Measurements from ENCODE around the gene ERN1. TPM values are rescaled to one million over a fixed set of nuclear protein-coding genes. Genes with fewer than 3 reads are reported as not detected.

Gene ERN1
- total and polyA plus RNA-seq, 3 experiments from 2014 or later, result 24.7 to 92.1 (median 25.5) TPM

- Histone ChIP-seq H3K36me3 (ENCODE audit: insufficient read depth, low read length) (no peaks in the 10 kb centered on the region), H3K4me3 (ENCODE audit: low read length) (peak overlapping the region; percentile 65), H3K27me3 (ENCODE audit: insufficient read depth, low read length, poor library complexity, severe bottlenecking) (no peaks in the 10 kb centered on the region), H3K9me3 (ENCODE audit: low read length) (no peaks in the 10 kb centered on the region), H3K4me1 (ENCODE audit: insufficient read depth, low read length) (peaks cover 78% of the 10 kb centered on the region), H3K27ac (ENCODE audit: low read depth, low read length) (peak overlapping the region; percentile 43)
- H3K4me3 Mint-ChIP-seq, result peak overlapping the region; percentile 76 to 98 (median 93)
- H3K36me3 Mint-ChIP-seq, result peaks cover 0 to 14% (median 6%) of the 10 kb centered on the region in 3 donors
- ChIA-PET CTCF (interaction anchor here (0.8 to 3.1 kb wide), 13 partner anchors 10 to 106 kb away, joined by 3 to 45 read pairs (median 4); partner anchors contain the start of genes CSHL1 and PRR29), POLR2A (interaction anchor here (0.7 to 1.9 kb wide), 4 partner anchors 8 to 129 kb away, joined by 3 to 14 read pairs (median 4); partner anchors contain the start of genes ERN1 and PRR29)
- H3K4me1 Mint-ChIP-seq, result peaks cover 65 to 88% (median 71%) of the 10 kb centered on the region in 3 donors
- peaks cover 0 to 7% of the 10 kb centered on the region in 2 donors for H3K27me3 Mint-ChIP-seq
- peaks cover 0 to 2% (median 2%) of the 10 kb centered on the region in 5 donors for H3K9me3 Mint-ChIP-seq
- peak overlapping the region; percentile 91 to 100 (median 95) for H3K27ac Mint-ChIP-seq
- DNase-seq, result no peak
These were observed 113.0 kb downstream of the ERN1 start for GRCh38 chr17:64016974-64017373.

DNA sequence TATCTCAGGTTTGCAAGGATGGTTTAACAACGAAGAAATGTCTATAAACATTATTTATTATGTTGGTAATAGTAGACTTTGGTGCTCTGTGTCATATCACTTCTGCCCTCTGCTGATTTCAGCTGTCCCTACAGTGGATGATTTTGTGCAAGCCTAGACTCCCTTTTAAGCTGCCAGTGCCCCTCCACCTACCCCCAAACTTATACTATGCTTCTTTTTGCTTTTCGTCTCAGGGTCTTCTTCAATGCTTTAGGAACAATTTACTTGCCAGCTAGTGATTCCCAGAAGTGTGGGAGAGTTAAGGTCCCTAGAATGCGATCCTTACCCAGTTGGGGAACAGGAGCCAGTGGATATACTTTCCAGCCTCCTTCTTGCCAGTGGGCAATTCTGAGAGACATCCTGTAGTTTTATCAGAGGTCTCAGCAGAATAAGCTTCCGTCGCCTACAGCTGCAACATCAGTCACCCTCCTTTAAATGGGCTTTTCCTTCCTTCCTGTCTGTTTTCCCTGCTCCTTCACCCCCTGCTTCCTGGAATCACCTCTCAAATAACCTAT, 113.6 kb downstream of the ERN1 start:
- ChIA-PET CTCF (interaction anchor here (0.8 to 3.1 kb wide), 14 partner anchors 11 to 105 kb away, joined by 3 to 45 read pairs (median 4); partner anchors contain the start of genes CSHL1 and PRR29), POLR2A (interaction anchor here (0.7 to 1.9 kb wide), 4 partner anchors 9 to 129 kb away, joined by 3 to 14 read pairs (median 4); partner anchors contain the start of genes ERN1 and PRR29)
- Mint-ChIP-seq H3K4me3 (peak overlapping the region; percentile 76 to 98 (median 93)), H3K36me3 (peaks cover 0 to 20% (median 8%) of the 10 kb centered on the region in 3 donors), H3K4me1 (peaks cover 69 to 89% (median 73%) of the 10 kb centered on the region in 3 donors), H3K27ac (peak overlapping the region; percentile 91 to 100 (median 95)), H3K9me3 (peaks cover 0 to 2% (median 2%) of the 10 kb centered on the region in 5 donors), H3K27me3 (peaks cover 0 to 7% of the 10 kb centered on the region in 2 donors)
- DNase-seq, result peak in 1 of 5 donors; percentile 33
- Histone ChIP-seq H3K4me1 (ENCODE audit: insufficient read depth, low read length) (peaks cover 78% of the 10 kb centered on the region), H3K9me3 (ENCODE audit: low read length) (no peaks in the 10 kb centered on the region), H3K27ac (ENCODE audit: low read depth, low read length) (peak overlapping the region; percentile 43), H3K4me3 (ENCODE audit: low read length) (peak overlapping the region; percentile 65), H3K36me3 (ENCODE audit: insufficient read depth, low read length) (no peaks in the 10 kb centered on the region), H3K27me3 (ENCODE audit: insufficient read depth, low read length, poor library complexity, severe bottlenecking) (no peaks in the 10 kb centered on the region)

DNA sequence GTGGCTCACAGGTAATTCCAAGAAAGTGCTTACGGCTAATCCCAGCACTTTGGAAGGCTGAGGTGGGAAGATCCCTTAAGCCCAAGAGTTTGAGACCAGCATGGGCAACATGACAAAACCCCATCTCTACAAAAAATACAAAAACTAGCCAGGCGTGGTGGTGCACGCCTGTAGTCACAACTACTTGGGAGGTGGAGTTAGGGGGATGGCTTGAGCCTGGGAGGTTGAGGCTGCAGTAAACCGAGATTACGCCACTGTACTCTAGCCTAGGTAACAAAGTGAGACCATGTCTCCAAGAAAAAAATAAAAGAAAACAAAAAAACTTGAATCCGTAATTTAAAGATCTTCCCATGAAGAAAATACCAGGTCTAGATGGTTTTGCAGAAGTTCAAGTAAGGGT, 114.5 kb downstream of the ERN1 start:
- Mint-ChIP-seq H3K9me3 (peaks cover 0 to under 1% (median 0%) of the 10 kb centered on the region in 5 donors), H3K27me3 (peaks cover 0 to 3% of the 10 kb centered on the region in 2 donors), H3K36me3 (peaks cover 0 to 26% (median 8%) of the 10 kb centered on the region in 3 donors), H3K4me1 (peaks cover 71 to 89% (median 75%) of the 10 kb centered on the region in 3 donors), H3K27ac (peak overlapping the region; percentile 81 to 100 (median 97)), H3K4me3 (peak overlapping the region; percentile 64 to 96 (median 91))
- no peak for DNase-seq
- ChIA-PET CTCF (no interaction called here), POLR2A (no interaction called here)
- Histone ChIP-seq H3K4me3 (ENCODE audit: low read length) (peak overlapping the region; percentile 45), H3K36me3 (ENCODE audit: insufficient read depth, low read length) (no peaks in the 10 kb centered on the region), H3K9me3 (ENCODE audit: low read length) (no peaks in the 10 kb centered on the region), H3K27me3 (ENCODE audit: insufficient read depth, low read length, poor library complexity, severe bottlenecking) (no peaks in the 10 kb centered on the region), H3K4me1 (ENCODE audit: insufficient read depth, low read length) (peaks cover 80% of the 10 kb centered on the region), H3K27ac (ENCODE audit: low read depth, low read length) (no peak overlapping the region)

DNA sequence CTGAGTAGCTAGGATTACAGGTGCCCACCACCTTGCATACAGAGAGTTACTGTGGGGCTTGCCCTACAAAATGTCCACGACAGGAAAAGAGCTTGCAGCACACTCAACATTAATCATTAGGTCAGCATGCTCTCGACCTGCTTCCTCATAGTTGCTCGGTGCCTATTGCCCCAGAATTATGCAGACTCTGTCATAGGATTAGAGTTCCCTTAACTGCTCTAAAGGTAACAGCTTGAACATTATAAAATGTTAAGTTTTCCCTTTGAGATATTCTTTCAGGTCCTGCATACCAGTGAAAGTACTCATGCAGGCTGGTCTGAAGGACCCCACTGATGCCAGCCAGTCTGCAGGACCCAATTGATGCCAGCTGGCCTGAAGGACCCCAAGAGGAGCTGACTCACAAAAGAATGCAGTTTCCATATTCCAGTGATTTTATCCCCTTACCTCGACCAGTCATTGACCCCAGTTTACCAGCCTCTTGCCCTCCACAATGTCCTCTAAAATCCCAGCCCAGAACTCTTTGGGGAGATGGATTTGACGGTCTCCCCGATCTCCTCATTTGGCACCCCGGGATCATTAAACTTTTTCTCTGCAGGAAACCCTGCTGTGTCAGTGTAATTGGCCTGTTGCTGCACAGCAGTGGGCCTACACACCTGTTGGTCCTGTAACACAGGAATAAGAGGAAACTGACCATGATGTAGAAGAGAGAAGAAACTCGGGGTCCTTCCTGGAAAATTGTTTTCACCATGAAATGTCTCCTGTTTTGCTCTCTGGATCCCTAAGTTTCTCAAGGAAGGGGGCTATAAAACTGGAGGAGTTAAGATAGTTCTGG, 120.2 kb downstream of the ERN1 start:
- no peaks in the 10 kb centered on the region for H3K27me3 ChIP-seq (ENCODE audit: insufficient read depth, low read length, poor library complexity, severe bottlenecking)
- peaks cover 0 to 2% of the 10 kb centered on the region in 2 donors for H3K27me3 Mint-ChIP-seq
- POLR2A ChIA-PET, result no interaction called here
- H3K4me3 Mint-ChIP-seq, result peak overlapping the region in 4 of 7 donors; percentile 29 to 84 (median 52)
- peaks cover 15% of the 10 kb centered on the region for H3K36me3 ChIP-seq (ENCODE audit: insufficient read depth, low read length)
- CTCF ChIA-PET, result interaction anchor here (0.8 to 2.0 kb wide), 4 partner anchors 10 to 90 kb away, joined by 3 to 11 read pairs (median 4); partner anchors contain the start of gene ICAM2
- no peak overlapping the region for H3K4me3 ChIP-seq (ENCODE audit: low read length)
- H3K9me3 Mint-ChIP-seq, result no peaks in the 10 kb centered on the region
- H3K4me1 Mint-ChIP-seq, result peaks cover 74 to 91% (median 79%) of the 10 kb centered on the region in 3 donors
- no peak for DNase-seq
- H3K9me3 ChIP-seq (ENCODE audit: low read length), result no peaks in the 10 kb centered on the region
- peaks cover 80% of the 10 kb centered on the region for H3K4me1 ChIP-seq (ENCODE audit: insufficient read depth, low read length)
- H3K27ac ChIP-seq (ENCODE audit: low read depth, low read length), result no peak overlapping the region
- H3K27ac Mint-ChIP-seq, result peak overlapping the region; percentile 29 to 100 (median 84)
- peaks cover 4 to 64% (median 15%) of the 10 kb centered on the region in 3 donors for H3K36me3 Mint-ChIP-seq

DNA sequence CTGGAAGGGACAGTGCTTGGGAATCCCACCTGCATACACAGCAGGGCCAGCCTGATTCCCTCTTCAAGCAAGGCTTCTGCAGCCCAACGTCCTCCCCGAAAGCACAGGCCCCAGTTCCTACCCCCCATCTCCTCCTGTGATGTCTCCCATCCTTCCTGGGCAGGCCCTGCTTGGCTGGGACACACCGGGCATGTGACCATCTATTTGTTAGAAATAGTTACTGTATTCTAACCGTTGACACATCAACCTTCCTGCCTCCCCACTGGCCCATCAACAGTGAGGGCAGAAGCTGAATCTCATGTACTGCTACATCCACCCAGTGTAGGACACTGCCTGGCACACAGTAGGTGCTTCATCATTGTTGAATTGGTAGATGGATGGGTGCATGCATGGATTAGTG, 121.1 kb downstream of the ERN1 start:
- Histone ChIP-seq H3K36me3 (ENCODE audit: insufficient read depth, low read length) (peaks cover 23% of the 10 kb centered on the region), H3K27ac (ENCODE audit: low read depth, low read length) (no peak overlapping the region)
- peaks cover 67 to 82% (median 71%) of the 10 kb centered on the region in 3 donors for H3K4me1 Mint-ChIP-seq

GRCh38 chr17:64008346-64008745, 121.6 kb downstream of the ERN1 start:
- Histone ChIP-seq H3K27ac (ENCODE audit: low read depth, low read length) (no peak overlapping the region), H3K4me1 (ENCODE audit: insufficient read depth, low read length) (peaks cover 66% of the 10 kb centered on the region), H3K9me3 (ENCODE audit: low read length) (no peaks in the 10 kb centered on the region), H3K27me3 (ENCODE audit: insufficient read depth, low read length, poor library complexity, severe bottlenecking) (no peaks in the 10 kb centered on the region), H3K36me3 (ENCODE audit: insufficient read depth, low read length) (peaks cover 27% of the 10 kb centered on the region), H3K4me3 (ENCODE audit: low read length) (no peak overlapping the region)
- DNase-seq, result no peak
- Mint-ChIP-seq H3K9me3 (no peaks in the 10 kb centered on the region), H3K27ac (peak overlapping the region in 7 of 8 donors; percentile 44 to 100 (median 79)), H3K4me3 (peak overlapping the region in 1 of 7 donors; percentile 46), H3K36me3 (peaks cover 4 to 79% (median 19%) of the 10 kb centered on the region in 3 donors), H3K27me3 (no peaks in the 10 kb centered on the region), H3K4me1 (peaks cover 62 to 78% (median 66%) of the 10 kb centered on the region in 3 donors)
- CTCF ChIA-PET, result interaction anchor here (2.0 kb wide), 1 partner anchor 17 kb away, joined by 11 read pairs; no protein-coding TSS in a partner anchor
- POLR2A ChIA-PET, result no interaction called here

More for the DNA sequence above, 121.1 kb downstream of the ERN1 start:
- H3K36me3 Mint-ChIP-seq, result peaks cover 4 to 74% (median 15%) of the 10 kb centered on the region in 3 donors
- peak overlapping the region in 6 of 8 donors; percentile 40 to 100 (median 82) for H3K27ac Mint-ChIP-seq
- no peaks in the 10 kb centered on the region for H3K27me3 ChIP-seq (ENCODE audit: insufficient read depth, low read length, poor library complexity, severe bottlenecking)
- ChIA-PET POLR2A (no interaction called here), CTCF (interaction anchor here (0.8 to 2.0 kb wide), 2 partner anchors 17 to 73 kb away, joined by 3 to 11 read pairs; no protein-coding TSS in a partner anchor)
- H3K4me1 ChIP-seq (ENCODE audit: insufficient read depth, low read length), result peaks cover 70% of the 10 kb centered on the region
- no peaks in the 10 kb centered on the region for H3K9me3 ChIP-seq (ENCODE audit: low read length)
- no peak overlapping the region for H3K4me3 ChIP-seq (ENCODE audit: low read length)
- DNase-seq, result no peak
- no peaks in the 10 kb centered on the region for H3K9me3 Mint-ChIP-seq
- H3K27me3 Mint-ChIP-seq, result no peaks in the 10 kb centered on the region
- H3K4me3 Mint-ChIP-seq, result peak overlapping the region in 1 of 7 donors; percentile 12

GRCh38 chr17:64007838-64008282, 122.1 kb downstream of the ERN1 start:
- H3K4me1 Mint-ChIP-seq, result peaks cover 58 to 73% (median 61%) of the 10 kb centered on the region in 3 donors

More at GRCh38 chr17:64007838-64008282, 122.1 kb downstream of the ERN1 start:
- ChIA-PET POLR2A (no interaction called here), CTCF (no interaction called here)
- no peaks in the 10 kb centered on the region for H3K9me3 Mint-ChIP-seq
- H3K4me1 ChIP-seq (ENCODE audit: insufficient read depth, low read length), result peaks cover 61% of the 10 kb centered on the region
- H3K36me3 Mint-ChIP-seq, result peaks cover 4 to 84% (median 19%) of the 10 kb centered on the region in 3 donors
- H3K27me3 Mint-ChIP-seq, result no peaks in the 10 kb centered on the region
- no peaks in the 10 kb centered on the region for H3K9me3 ChIP-seq (ENCODE audit: low read length)
- H3K27ac ChIP-seq (ENCODE audit: low read depth, low read length), result no peak overlapping the region
- H3K4me3 ChIP-seq (ENCODE audit: low read length), result no peak overlapping the region
- H3K27me3 ChIP-seq (ENCODE audit: insufficient read depth, low read length, poor library complexity, severe bottlenecking), result no peaks in the 10 kb centered on the region
- peak overlapping the region in 6 of 8 donors; percentile 45 to 91 (median 75) for H3K27ac Mint-ChIP-seq
- no peak for DNase-seq
- H3K4me3 Mint-ChIP-seq, result no peak overlapping the region
- H3K36me3 ChIP-seq (ENCODE audit: insufficient read depth, low read length), result peaks cover 30% of the 10 kb centered on the region
